Measurements from ENCODE around the gene TRMT5. TPM values are rescaled to one million over a fixed set of nuclear protein-coding genes. Genes with fewer than 3 reads are reported as not detected.
A peak's percentile ranks its signal among the peaks of the same experiment; 100 is the strongest.

TRMT5 gene
- total and polyA plus RNA-seq, 2 of the 4 experiments (the other 2 are of a cell fraction) = 5.0 to 10.4 TPM

- Histone ChIP-seq H4K8ac (ENCODE audit: low read depth in 2 of 2, low read length in 2 of 2) (peak overlapping the region; percentile 35 to 79; a peak in 3 of 4 replicates), H3K4ac (ENCODE audit: low read depth, low read length) (peak overlapping the region; percentile 57), H3K14ac (replicated peaks; ENCODE audit: low read depth, low read length) (peak overlapping the region; percentile 77), H2AK5ac (ENCODE audit: low read depth, low read length) (peak overlapping the region; percentile 77; the same call in 1 of the 2 replicates), H3K27me3 (ENCODE audit: control insufficient read depth, insufficient read depth, low read length) (no peaks in the 10 kb centered on the region), H2AFZ (replicated peaks; ENCODE audit: low read length, poor library complexity) (no peak overlapping the region), H3K9me1 (ENCODE audit: insufficient read depth, low read length) (no peaks in the 10 kb centered on the region), H3K27ac (ENCODE audit: insufficient read depth, low read length) (peak overlapping the region; percentile 72; the same call in 1 of the 2 replicates), H2BK120ac (ENCODE audit: low read depth, low read length) (peak overlapping the region; percentile 78), H2BK20ac (ENCODE audit: low read depth, low read length) (peak overlapping the region; percentile 34; the same call in 1 of the 2 replicates), H4K5ac (ENCODE audit: low read depth, low read length) (peak overlapping the region; percentile 85; the same call in 1 of the 2 replicates), H3K36me3 (ENCODE audit: control insufficient read depth, insufficient read depth, low read length) (no peaks in the 10 kb centered on the region), H2BK15ac (ENCODE audit: low read depth, low read length) (peak overlapping the region; percentile 78; the same call in 1 of the 3 replicates), H4K91ac (ENCODE audit: insufficient read depth, low read depth, low read length) (peak overlapping the region; percentile 61), H3K18ac (ENCODE audit: low read depth, low read length) (peak overlapping the region; percentile 97; the same call in 1 of the 2 replicates), H3K9me3 (ENCODE audit: control insufficient read depth, insufficient read depth, low read length) (no peaks in the 10 kb centered on the region), H4K20me1 (ENCODE audit: insufficient read depth, low read length) (no peaks in the 10 kb centered on the region), H3K79me1 (ENCODE audit: low read depth in 1 of 2, low read length in 2 of 2) (peaks cover 2 to 13% of the 10 kb centered on the region in 2 experiments; a peak in 2 of 4 replicates), H3K56ac (ENCODE audit: extremely low read depth, insufficient read depth, low read length) (peak overlapping the region; percentile 10; the same call in 1 of the 2 replicates), H2AK9ac (replicated peaks; ENCODE audit: low read depth, low read length, poor library complexity) (no peak overlapping the region), H3K4me1 (ENCODE audit: control insufficient read depth, insufficient read depth, low read length) (peaks cover 3% of the 10 kb centered on the region; the same call in 1 of the 2 replicates), H3K4me3 (ENCODE audit: insufficient read depth, low read depth, low read length) (no peak overlapping the region), H3K23ac (ENCODE audit: low read depth, low read length) (peak overlapping the region; percentile 29), H2BK5ac (ENCODE audit: low read depth, low read length, poor library complexity, severe bottlenecking) (peak overlapping the region; percentile 94), H3K4me2 (ENCODE audit: low read depth, low read length) (no peak overlapping the region), H3K9ac (ENCODE audit: low read depth, low read length) (no peak overlapping the region)
- dilution Hi-C loops (cut with HindIII; ENCODE audit: low sequenced_read_pairs, unreplicated experiment) = loop anchor here (25.0 kb wide), 1 partner anchor 389 kb away; the partner anchor contains the start of gene SIX1
- intact Hi-C loops (cut with micrococcal nuclease) = loop anchor here (5.0 to 10.0 kb wide), 3 partner anchors 44 to 158 kb away; partner anchors contain the start of genes SLC38A6 and TRMT5
- ChIA-PET CTCF (interaction anchor here (1.2 to 1.8 kb wide), 5 partner anchors 22 to 403 kb away, joined by 3 to 7 read pairs (median 3); no protein-coding TSS in a partner anchor), POLR2A (ENCODE audit: unreplicated experiment) (no interaction called here)
- no CpG with 5 or more reads among the region's 2 CpGs for whole genome bisulfite sequencing, 2 experiments (ENCODE audit: extremely low coverage in 2 of 2, insufficient read length in 1 of 2)
- no peak for DNase-seq
- ATAC-seq (ENCODE audit: low read depth) = no peak
- TF ChIP-seq ELK1 (IDR thresholded peaks at IDR 0.05; ENCODE audit: borderline replicate concordance, low read depth, low read length) (no peak), RCOR1 (IDR thresholded peaks at IDR 0.05; ENCODE audit: insufficient replicate concordance, low read length) (no peak), MAFK (IDR thresholded peaks at IDR 0.05; ENCODE audit: low read depth, low read length) (no peak), MAZ (IDR thresholded peaks at IDR 0.05; ENCODE audit: borderline replicate concordance, low read depth, low read length) (no peak), SMC3 (IDR thresholded peaks at IDR 0.05; ENCODE audit: low read depth, low read length) (no peak)
- in situ Hi-C loops (cut with MboI; ENCODE audit: low sequenced_read_pairs) = loop anchor here (25.0 kb wide), 1 partner anchor 689 kb away; no protein-coding TSS in a partner anchor
- no TSS peak for BruUV-seq (replicated peaks)
Observed at GRCh38 chr14:61026526-61026925, 45.6 kb upstream of the TRMT5 start.

Measured in IMR-90 (cell line).